Erythroblast (primary cell): ENCODE data around the gene ITPR1.

Experiments
- GATA1 ChIP-seq: IDR thresholded peaks from 2 replicates; pipeline ENCODE4 v1.6.1; 2011; ENCODE audit warnings: low read depth, mild to moderate bottlenecking, control low read depth, low read length, moderate library complexity
- POLR2A ChIP-seq: IDR thresholded peaks from 2 replicates; pipeline ENCODE4 v1.6.1; 2011; ENCODE audit warnings: mild to moderate bottlenecking, low read length

DNA sequence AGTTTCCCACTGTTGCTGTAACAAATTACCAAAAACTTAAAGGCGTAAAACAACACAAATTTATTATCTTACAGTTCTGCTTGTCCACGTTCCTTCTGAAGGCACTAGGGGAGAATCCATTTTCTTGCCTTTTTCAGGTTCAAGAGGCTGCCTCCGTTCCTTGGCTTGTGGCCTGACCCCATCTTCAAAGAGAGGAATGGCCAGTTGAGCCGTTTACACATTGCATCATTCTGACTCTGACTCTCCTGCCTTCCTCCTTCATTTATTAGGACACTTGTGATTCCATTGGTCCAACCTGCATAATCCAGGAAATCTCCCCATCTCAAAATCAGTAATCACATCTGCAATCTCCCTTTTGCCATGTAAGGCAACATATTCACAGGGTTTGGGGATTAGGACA is 363.4 kb downstream of the ITPR1 start:
- TF ChIP-seq POLR2A (no peak), GATA1 (no peak)
